ENCODE data around the gene TERB2.

The TERB2 gene

DNA sequence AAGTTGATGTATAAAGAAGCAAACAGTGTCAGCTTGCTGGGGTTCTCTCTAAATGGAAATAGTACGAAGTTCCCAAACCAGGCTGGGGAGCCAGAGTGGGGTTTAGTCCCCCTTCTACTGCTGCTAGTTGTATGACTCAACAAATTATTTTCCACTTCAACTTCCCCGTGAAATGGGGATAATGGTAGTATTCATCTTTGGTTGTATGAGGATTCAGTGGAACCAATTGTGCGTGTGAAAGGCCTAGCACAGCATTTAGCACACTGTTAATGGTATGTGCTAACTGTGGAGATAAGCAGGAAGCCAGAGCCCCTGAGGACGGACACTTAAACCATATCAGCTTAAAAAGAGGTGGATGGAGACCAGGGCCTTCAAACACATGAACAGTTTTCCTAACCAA is 70.7 kb downstream of the TERB2 start:
- peaks cover 1% of the 10 kb centered on the region; the same call in 1 of the 2 replicates for H3K36me3 ChIP-seq (ENCODE audit: control insufficient read depth, insufficient read depth, low read length)
- H3K27me3 ChIP-seq (replicated peaks; ENCODE audit: control insufficient read depth, insufficient read depth, low read length), result no peaks in the 10 kb centered on the region
- TF ChIP-seq, protein P1, sequence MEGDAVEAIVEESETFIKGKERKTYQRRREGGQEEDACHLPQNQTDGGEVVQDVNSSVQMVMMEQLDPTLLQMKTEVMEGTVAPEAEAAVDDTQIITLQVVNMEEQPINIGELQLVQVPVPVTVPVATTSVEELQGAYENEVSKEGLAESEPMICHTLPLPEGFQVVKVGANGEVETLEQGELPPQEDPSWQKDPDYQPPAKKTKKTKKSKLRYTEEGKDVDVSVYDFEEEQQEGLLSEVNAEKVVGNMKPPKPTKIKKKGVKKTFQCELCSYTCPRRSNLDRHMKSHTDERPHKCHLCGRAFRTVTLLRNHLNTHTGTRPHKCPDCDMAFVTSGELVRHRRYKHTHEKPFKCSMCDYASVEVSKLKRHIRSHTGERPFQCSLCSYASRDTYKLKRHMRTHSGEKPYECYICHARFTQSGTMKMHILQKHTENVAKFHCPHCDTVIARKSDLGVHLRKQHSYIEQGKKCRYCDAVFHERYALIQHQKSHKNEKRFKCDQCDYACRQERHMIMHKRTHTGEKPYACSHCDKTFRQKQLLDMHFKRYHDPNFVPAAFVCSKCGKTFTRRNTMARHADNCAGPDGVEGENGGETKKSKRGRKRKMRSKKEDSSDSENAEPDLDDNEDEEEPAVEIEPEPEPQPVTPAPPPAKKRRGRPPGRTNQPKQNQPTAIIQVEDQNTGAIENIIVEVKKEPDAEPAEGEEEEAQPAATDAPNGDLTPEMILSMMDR (IDR thresholded peaks at IDR 0.05; ENCODE audit: insufficient read depth, low read length, poor library complexity, severe bottlenecking), result no peak
- H3K4me3 ChIP-seq (replicated peaks; ENCODE audit: low read depth, low read length), result no peak overlapping the region
- no peak for DNase-seq (ENCODE audit: extremely low read depth, insufficient read length)

Measured in GM06990 (cell line).